IPS-18a (cell line): ENCODE results near the gene INA.
"Not testable (repeated sequence)": the region's sequence is repeated elsewhere in the genome, so short reads cannot be mapped to it uniquely, and the experiment has no call there.

Experiments used
- H3K27ac ChIP-seq: one replicate; pipeline ENCODE4 v1.5.1; 2013; ENCODE audit warnings: low read length
- H3K27me3 ChIP-seq: one replicate; pipeline ENCODE4 v1.6.1; 2013; ENCODE audit warnings: mild to moderate bottlenecking, low read length; ENCODE audit not compliant: control insufficient read depth, insufficient read depth
- H3K36me3 ChIP-seq: one replicate; pipeline ENCODE4 v1.6.1; 2013; ENCODE audit warnings: low read depth, low read length; ENCODE audit not compliant: control insufficient read depth
- H3K4me1 ChIP-seq: one replicate; pipeline ENCODE4 v1.6.1; 2013; ENCODE audit warnings: low read depth, low read length; ENCODE audit not compliant: control insufficient read depth
- H3K4me3 ChIP-seq: one replicate; pipeline ENCODE4 v1.5.1; 2013; ENCODE audit warnings: low read length
- H3K9ac ChIP-seq: one replicate; pipeline ENCODE4 v1.6.1; 2013; ENCODE audit warnings: mild to moderate bottlenecking, low read length, moderate library complexity
- H3K9me3 ChIP-seq: one replicate; pipeline ENCODE4 v1.6.1; 2013; ENCODE audit warnings: low read depth, low read length; ENCODE audit not compliant: control insufficient read depth

INA gene

GRCh38 chr10:103276896-103277712 is at the start of gene INA:
INA (plus strand) TSS chr10:103277138; CDS start chr10:103277212, 74 bp downstream.
- Histone ChIP-seq H3K27me3 (peaks cover 67% of the 10 kb centered on the region), H3K4me3 (peak within 1 kb of the TSS; percentile 69), H3K27ac (no peak within 1 kb of the TSS), H3K9me3 (no peaks in the 10 kb centered on the region), H3K36me3 (no peaks in the 10 kb centered on the region), H3K9ac (peak within 1 kb of the TSS; percentile 23), H3K4me1 (peaks cover 9% of the 10 kb centered on the region)

GRCh38 chr10:103227416-103227815 is 49.5 kb upstream of the INA start:
- Histone ChIP-seq H3K9ac (no peak overlapping the region), H3K4me1 (peaks cover 15% of the 10 kb centered on the region), H3K9me3 (no peaks in the 10 kb centered on the region), H3K36me3 (no peaks in the 10 kb centered on the region), H3K27me3 (no peaks in the 10 kb centered on the region), H3K27ac (no peak overlapping the region), H3K4me3 (no peak overlapping the region)

GRCh38 chr10:103231047-103231551 is 45.8 kb upstream of the INA start:
- no peaks in the 10 kb centered on the region for H3K36me3 ChIP-seq
- no peaks in the 10 kb centered on the region for H3K9me3 ChIP-seq
- peak overlapping the region; percentile 34 for H3K27ac ChIP-seq
- no peak overlapping the region for H3K4me3 ChIP-seq
- no peak overlapping the region for H3K9ac ChIP-seq
- H3K27me3 ChIP-seq: no peaks in the 10 kb centered on the region
- H3K4me1 ChIP-seq: peaks cover 15% of the 10 kb centered on the region

- H3K4me1 ChIP-seq: peaks cover 15% of the 10 kb centered on the region
- no peaks in the 10 kb centered on the region for H3K9me3 ChIP-seq
- no peaks in the 10 kb centered on the region for H3K27me3 ChIP-seq
- H3K36me3 ChIP-seq: no peaks in the 10 kb centered on the region
- H3K9ac ChIP-seq: no peak overlapping the region
- H3K4me3 ChIP-seq: no peak overlapping the region
- H3K27ac ChIP-seq: no peak overlapping the region
Measured at GRCh38 chr10:103232131-103232673, 44.7 kb upstream of the INA start.

GRCh38 chr10:103232772-103233488 is 44.0 kb upstream of the INA start:
- Histone ChIP-seq H3K9me3 (no peaks in the 10 kb centered on the region), H3K27me3 (no peaks in the 10 kb centered on the region), H3K36me3 (no peaks in the 10 kb centered on the region), H3K4me3 (no peak overlapping the region), H3K9ac (no peak overlapping the region), H3K27ac (no peak overlapping the region), H3K4me1 (peaks cover 15% of the 10 kb centered on the region)

- H3K4me3 ChIP-seq: no peak overlapping the region
- peaks cover 14% of the 10 kb centered on the region for H3K4me1 ChIP-seq
- H3K9me3 ChIP-seq: no peaks in the 10 kb centered on the region
- H3K36me3 ChIP-seq: no peaks in the 10 kb centered on the region
- H3K9ac ChIP-seq: no peak overlapping the region
- H3K27ac ChIP-seq: no peak overlapping the region
- no peaks in the 10 kb centered on the region for H3K27me3 ChIP-seq
Measured at GRCh38 chr10:103235775-103236174, 41.2 kb upstream of the INA start.

- H3K4me1 ChIP-seq: peaks cover 5% of the 10 kb centered on the region
- no peak overlapping the region for H3K9ac ChIP-seq
Measured at GRCh38 chr10:103238506-103239252, 38.3 kb upstream of the INA start.

GRCh38 chr10:103241262-103242011 is 35.5 kb upstream of the INA start:
- no peak overlapping the region for H3K9ac ChIP-seq
- no peak overlapping the region for H3K4me3 ChIP-seq

More at GRCh38 chr10:103238506-103239252, 38.3 kb upstream of the INA start:
- Histone ChIP-seq H3K36me3 (no peaks in the 10 kb centered on the region), H3K27me3 (no peaks in the 10 kb centered on the region), H3K27ac (no peak overlapping the region), H3K4me3 (no peak overlapping the region), H3K9me3 (no peaks in the 10 kb centered on the region)

GRCh38 chr10:103244666-103245271 is 32.2 kb upstream of the INA start:
- peaks cover 5% of the 10 kb centered on the region for H3K4me1 ChIP-seq
- H3K9me3 ChIP-seq: no peaks in the 10 kb centered on the region
- no peak overlapping the region for H3K4me3 ChIP-seq
- no peak overlapping the region for H3K9ac ChIP-seq
- H3K27me3 ChIP-seq: no peaks in the 10 kb centered on the region
- no peak overlapping the region for H3K27ac ChIP-seq
- H3K36me3 ChIP-seq: no peaks in the 10 kb centered on the region

More at GRCh38 chr10:103241262-103242011, 35.5 kb upstream of the INA start:
- Histone ChIP-seq H3K4me1 (peaks cover 5% of the 10 kb centered on the region), H3K27me3 (no peaks in the 10 kb centered on the region), H3K27ac (no peak overlapping the region), H3K9me3 (no peaks in the 10 kb centered on the region), H3K36me3 (no peaks in the 10 kb centered on the region)

GRCh38 chr10:103245587-103245986 is 31.4 kb upstream of the INA start, which contains the start of gene RPEL1:
RPEL1 (plus strand) TSS chr10:103245887; CDS start chr10:103245997, 110 bp downstream.
- H3K27ac ChIP-seq: not testable (repeated sequence)

More at GRCh38 chr10:103245587-103245986, 31.4 kb upstream of the INA start, which contains the start of gene RPEL1:
- not testable (repeated sequence) for H3K27me3 ChIP-seq, H3K36me3 ChIP-seq, H3K4me1 ChIP-seq, H3K9me3 ChIP-seq, H3K4me3 ChIP-seq, H3K9ac ChIP-seq
